K562 (cell line): ENCODE measurements around the gene CDIPT. TPM values are rescaled to one million over a fixed set of nuclear protein-coding genes. Genes with fewer than 3 reads are reported as not detected.

Source experiments
- CTBP1 ChIP-seq: fragments of 450-650 bp; IDR thresholded peaks from 2 replicates; pipeline ENCODE4 v1.6.1; 2016; ENCODE audit warnings: borderline replicate concordance
- CTCF ChIP-seq, 3 experiments: IDR thresholded peaks in 2 of 3; conservative IDR thresholded peaks in 1 of 3; 2 replicates each; pipeline ENCODE4 v1.5.1; 2011 to 2012; ENCODE audit warnings: low read length in 3 of 3, mild to moderate bottlenecking in 3 of 3, control low read depth in 2 of 3, improper control_type of control experiment in 1 of 3, inconsistent platforms in 1 of 3, low read depth in 1 of 3, mixed read lengths in 1 of 3, moderate library complexity in 1 of 3; ENCODE audit not compliant: insufficient read depth in 2 of 3
- HEY1 ChIP-seq: fragments of 250-450 bp; sonication (Bioruptor Pico); IDR thresholded peaks from 2 replicates; pipeline ENCODE4 v1.5.0; 2020; ENCODE audit warnings: mild to moderate bottlenecking, moderate library complexity, borderline replicate concordance
- HNRNPLL ChIP-seq: fragments of 200-400 bp; formaldehyde crosslinking; IDR thresholded peaks from 2 replicates; pipeline ENCODE4 v1.6.1; 2017; ENCODE audit warnings: low read length, low read depth, mild to moderate bottlenecking; ENCODE audit not compliant: poor library complexity, severe bottlenecking
- ID3 ChIP-seq, 2 experiments: fragments of 250-450 bp in 1 of 2; fragments of 450-650 bp in 1 of 2; sonication (Bioruptor Pico) in 1 of 2; IDR thresholded peaks; 2 replicates each; pipeline versions ENCODE4 v1.6.1 to v1.8.0; 2016 to 2021; ENCODE audit warnings: mild to moderate bottlenecking in 2 of 2, moderate library complexity in 2 of 2, missing compliant biosample characterization in 1 of 2, missing genetic modification characterization in 1 of 2
- MCM5 ChIP-seq: fragments of 450-650 bp; IDR thresholded peaks from 2 replicates; pipeline ENCODE4 v1.6.1; 2016; ENCODE audit warnings: low read depth
- MCM7 ChIP-seq, 2 experiments: fragments of 450-650 bp; IDR thresholded peaks; 2 replicates each; pipeline ENCODE4 v1.6.1; 2016 to 2018
- RBBP5 ChIP-seq: fragments of 200-600 bp; sonication (generic); IDR thresholded peaks from 2 replicates; pipeline ENCODE4 v1.6.1; 2012; ENCODE audit warnings: borderline replicate concordance, mild to moderate bottlenecking, low read length, control low read depth, inconsistent platforms; ENCODE audit not compliant: insufficient read depth, poor library complexity, severe bottlenecking
- TEAD4 ChIP-seq, 2 experiments: sonication (generic) in 1 of 2; formaldehyde crosslinking in 1 of 2; IDR thresholded peaks; 2 replicates each; pipeline versions ENCODE4 v1.6.1 to v1.8.0; 2012 to 2022; ENCODE audit warnings: borderline replicate concordance in 1 of 2, inconsistent platforms in 1 of 2, low read length in 1 of 2, mild to moderate bottlenecking in 1 of 2, missing genetic modification reagents in 1 of 2
- polyA plus RNA-seq, 8 experiments: library from polyadenylated mRNA; depleted of rRNA in 4 of 8; stranded (reverse) in 5 of 8; unstranded in 3 of 8; fragments of >200 nt; fragmentation: Nextera tagmentation in 2 of 8; fragmentation: Illumina TruSeq in 1 of 8; extraction: Ambion mirVana in 2 of 8; extraction: Trizol in 1 of 8; gene quantifications; 2 replicates each; pipeline versions ENCODE4 v1.2.1 to v1.2.3, GENCODE V29; 2011 to 2014; ENCODE audit warnings: inconsistent platforms in 1 of 8, missing spikeins in 1 of 8
- total RNA-seq, 7 experiments: library from RNA; depleted of rRNA in 6 of 7; stranded (reverse); fragments of >200 nt in 6 of 7; fragmentation: Illumina TruSeq in 2 of 7; extraction: Trizol in 2 of 7; gene quantifications; 2 replicates each; pipeline versions ENCODE4 v1.2.1 to v1.2.3, GENCODE V29; 2011 to 2021; ENCODE audit warnings: low replicate concordance in 1 of 7
- TF ChIP-seq, protein P1 (sequence below): fragments of 450-650 bp; IDR thresholded peaks from 2 replicates; pipeline ENCODE4 v1.6.1; 2016; ENCODE audit warnings: low read depth

Gene CDIPT
- total and polyA plus RNA-seq, 9 of the 15 experiments (the other 6 are each of a cell fraction or from before 2014, with no cell fraction given): 1.3 to 37.0 (median 23.0) TPM

DNA sequence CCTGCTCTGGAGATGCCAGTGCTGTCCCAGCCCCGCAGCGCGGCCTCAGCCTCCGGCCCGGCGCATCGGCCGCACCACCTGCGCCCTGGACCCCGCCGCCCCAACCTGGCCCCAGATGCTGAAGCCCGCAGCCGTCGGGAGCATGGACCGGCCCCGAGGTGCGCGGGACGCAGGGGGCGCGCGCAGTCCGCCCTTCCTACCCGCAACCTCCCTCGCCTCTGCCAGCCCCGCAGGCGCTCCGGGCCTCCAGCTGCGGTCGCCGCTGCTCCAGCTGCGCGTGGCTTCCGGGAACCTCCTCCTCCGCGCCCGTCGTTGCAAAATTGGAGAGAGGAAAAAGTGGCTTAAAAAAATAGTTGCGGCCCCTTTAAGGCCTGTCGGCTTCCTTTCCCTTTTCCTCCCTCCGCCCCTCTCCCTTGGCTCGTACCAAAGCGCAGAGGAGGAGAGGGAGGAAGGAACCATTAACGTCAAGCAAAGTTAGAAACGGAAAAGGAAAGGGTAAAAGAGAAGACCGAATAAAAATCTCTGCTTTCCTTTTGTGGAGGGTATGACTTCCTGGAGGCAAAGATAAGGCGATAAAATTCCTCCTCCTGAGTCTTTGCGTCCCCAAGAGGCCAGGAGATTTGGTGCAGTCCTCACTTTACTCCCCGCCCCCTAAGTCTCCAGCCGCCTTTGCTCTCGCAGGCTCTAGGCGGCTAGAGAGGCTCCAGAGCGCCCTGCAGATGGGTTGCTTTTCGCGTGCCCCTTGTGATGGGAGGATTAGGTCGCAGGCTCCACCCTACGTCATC, at the start of gene CDIPT (continued):
- TF ChIP-seq, protein P1, sequence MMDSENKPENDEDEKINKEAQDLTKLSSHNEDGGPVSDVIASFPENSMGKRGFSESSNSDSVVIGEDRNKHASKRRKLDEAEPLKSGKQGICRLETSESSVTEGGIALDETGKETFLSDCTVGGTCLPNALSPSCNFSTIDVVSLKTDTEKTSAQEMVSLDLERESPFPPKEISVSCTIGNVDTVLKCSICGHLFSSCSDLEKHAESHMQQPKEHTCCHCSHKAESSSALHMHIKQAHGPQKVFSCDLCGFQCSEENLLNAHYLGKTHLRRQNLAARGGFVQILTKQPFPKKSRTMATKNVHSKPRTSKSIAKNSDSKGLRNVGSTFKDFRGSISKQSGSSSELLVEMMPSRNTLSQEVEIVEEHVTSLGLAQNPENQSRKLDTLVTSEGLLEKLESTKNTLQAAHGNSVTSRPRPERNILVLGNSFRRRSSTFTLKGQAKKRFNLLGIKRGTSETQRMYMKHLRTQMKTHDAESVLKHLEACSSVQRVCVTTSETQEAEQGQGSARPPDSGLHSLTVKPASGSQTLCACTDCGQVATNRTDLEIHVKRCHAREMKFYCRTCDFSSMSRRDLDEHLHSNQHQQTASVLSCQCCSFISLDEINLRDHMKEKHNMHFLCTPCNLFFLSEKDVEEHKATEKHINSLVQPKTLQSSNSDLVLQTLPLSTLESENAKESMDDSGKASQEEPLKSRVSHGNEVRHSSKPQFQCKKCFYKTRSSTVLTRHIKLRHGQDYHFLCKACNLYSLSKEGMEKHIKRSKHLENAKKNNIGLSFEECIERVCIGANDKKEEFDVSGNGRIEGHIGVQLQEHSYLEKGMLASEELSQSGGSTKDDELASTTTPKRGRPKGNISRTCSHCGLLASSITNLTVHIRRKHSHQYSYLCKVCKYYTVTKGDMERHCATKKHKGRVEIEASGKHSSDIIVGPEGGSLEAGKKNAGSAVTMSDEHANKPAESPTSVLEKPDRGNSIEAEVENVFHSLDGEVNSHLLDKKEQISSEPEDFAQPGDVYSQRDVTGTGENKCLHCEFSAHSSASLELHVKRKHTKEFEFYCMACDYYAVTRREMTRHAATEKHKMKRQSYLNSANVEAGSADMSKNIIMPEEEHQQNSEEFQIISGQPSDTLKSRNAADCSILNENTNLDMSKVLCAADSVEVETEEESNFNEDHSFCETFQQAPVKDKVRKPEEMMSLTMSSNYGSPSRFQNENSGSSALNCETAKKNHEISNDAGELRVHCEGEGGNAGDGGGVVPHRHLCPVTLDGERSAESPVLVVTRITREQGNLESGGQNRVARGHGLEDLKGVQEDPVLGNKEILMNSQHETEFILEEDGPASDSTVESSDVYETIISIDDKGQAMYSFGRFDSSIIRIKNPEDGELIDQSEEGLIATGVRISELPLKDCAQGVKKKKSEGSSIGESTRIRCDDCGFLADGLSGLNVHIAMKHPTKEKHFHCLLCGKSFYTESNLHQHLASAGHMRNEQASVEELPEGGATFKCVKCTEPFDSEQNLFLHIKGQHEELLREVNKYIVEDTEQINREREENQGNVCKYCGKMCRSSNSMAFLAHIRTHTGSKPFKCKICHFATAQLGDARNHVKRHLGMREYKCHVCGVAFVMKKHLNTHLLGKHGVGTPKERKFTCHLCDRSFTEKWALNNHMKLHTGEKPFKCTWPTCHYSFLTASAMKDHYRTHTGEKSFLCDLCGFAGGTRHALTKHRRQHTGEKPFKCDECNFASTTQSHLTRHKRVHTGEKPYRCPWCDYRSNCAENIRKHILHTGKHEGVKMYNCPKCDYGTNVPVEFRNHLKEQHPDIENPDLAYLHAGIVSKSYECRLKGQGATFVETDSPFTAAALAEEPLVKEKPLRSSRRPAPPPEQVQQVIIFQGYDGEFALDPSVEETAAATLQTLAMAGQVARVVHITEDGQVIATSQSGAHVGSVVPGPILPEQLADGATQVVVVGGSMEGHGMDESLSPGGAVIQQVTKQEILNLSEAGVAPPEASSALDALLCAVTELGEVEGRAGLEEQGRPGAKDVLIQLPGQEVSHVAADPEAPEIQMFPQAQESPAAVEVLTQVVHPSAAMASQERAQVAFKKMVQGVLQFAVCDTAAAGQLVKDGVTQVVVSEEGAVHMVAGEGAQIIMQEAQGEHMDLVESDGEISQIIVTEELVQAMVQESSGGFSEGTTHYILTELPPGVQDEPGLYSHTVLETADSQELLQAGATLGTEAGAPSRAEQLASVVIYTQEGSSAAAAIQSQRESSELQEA: peak; percentile 74
- TF ChIP-seq HNRNPLL: peak; percentile 48
- peak; percentile 62 for TF ChIP-seq TEAD4 (IDR thresholded peaks at IDR 0.05; ENCODE audit: low read length)
- TF ChIP-seq TEAD4 (CRISPR knock-in tag; IDR thresholded peaks at IDR 0.05; ENCODE audit: borderline replicate concordance): no peak
- peak; percentile 87 to 91 (median 90) for TF ChIP-seq CTCF (IDR thresholded peaks at IDR 0.05 in 2 of 3, conservative IDR thresholded peaks at IDR 0.05 in 1 of 3; ENCODE audit: insufficient read depth in 2 of 3, low read depth in 1 of 3, low read length in 3 of 3)
- TF ChIP-seq MCM7 (IDR thresholded peaks at IDR 0.05): 0 out of 4 replicates have a peak, but pooled peaks of 1 of the 2 experiments have one; percentile 52
- TF ChIP-seq MCM5: no peak
- no peak for TF ChIP-seq ID3 (CRISPR knock-in tag; IDR thresholded peaks at IDR 0.05)
- TF ChIP-seq ID3 (tag; IDR thresholded peaks at IDR 0.05): 0 out of 2 replicates have a peak, but pooled peaks have one; percentile 8
- peak; percentile 59; the same call in 1 of the 2 replicates for TF ChIP-seq HEY1 (CRISPR knock-in tag)
- TF ChIP-seq RBBP5: peak; percentile 35
- TF ChIP-seq CTBP1: peak; percentile 53
